Stimulated activated CD4-positive, alpha-beta T cell treated with anti-CD3 and anti-CD28 coated beads, Interleukin-2, amount 100 ng/mL, for 24 hours (primary cell): ENCODE data around the gene ARHGAP20.

ENCODE experiments used
- DNase-seq, 2 donors: peaks; one replicate each; pipeline ENCODE4 v3.0.0-alpha.2; 2020

Gene ARHGAP20

DNA sequence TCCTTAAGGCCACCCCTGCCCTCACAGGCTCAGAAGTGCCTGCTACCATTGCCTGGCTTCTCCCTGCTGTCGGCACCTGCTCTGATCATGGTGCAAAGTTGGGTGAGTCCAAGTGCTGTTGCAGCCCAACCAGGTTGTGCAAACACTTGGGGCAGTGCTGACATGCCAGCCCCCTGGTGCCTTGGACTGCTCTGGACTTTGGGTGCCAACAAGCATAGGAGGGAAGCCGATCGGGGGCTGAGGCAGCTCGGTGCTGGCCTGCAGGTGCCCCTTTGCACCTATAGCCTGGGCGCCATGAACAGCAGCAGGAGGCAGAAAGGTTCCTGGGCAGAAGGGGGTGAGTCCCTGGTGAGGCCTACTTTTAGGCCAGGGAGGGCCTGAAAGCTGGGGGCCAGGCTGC lies 113.0 kb downstream of the ARHGAP20 start:
- no peak for DNase-seq

DNA sequence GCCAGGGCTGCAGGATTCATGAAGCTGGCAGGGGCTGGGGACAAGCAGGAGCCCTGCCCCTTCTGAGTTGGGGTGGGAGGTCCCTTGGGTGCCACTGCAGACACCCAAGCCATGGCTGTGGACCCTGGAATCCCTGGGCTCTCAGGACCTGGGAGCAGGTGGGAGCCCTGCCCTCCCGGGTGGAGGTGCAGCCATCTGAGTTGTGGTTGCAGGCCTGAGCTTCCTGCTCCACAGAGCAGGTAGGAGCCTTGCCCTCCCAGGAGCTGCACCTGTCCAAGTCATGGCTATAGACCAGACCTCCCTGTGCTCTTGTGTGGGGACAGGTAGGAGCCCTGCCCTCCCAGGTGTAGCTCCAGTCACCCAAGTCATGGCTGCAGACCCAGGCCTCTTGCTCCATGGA lies 113.5 kb downstream of the ARHGAP20 start:
- no peak for DNase-seq

DNA sequence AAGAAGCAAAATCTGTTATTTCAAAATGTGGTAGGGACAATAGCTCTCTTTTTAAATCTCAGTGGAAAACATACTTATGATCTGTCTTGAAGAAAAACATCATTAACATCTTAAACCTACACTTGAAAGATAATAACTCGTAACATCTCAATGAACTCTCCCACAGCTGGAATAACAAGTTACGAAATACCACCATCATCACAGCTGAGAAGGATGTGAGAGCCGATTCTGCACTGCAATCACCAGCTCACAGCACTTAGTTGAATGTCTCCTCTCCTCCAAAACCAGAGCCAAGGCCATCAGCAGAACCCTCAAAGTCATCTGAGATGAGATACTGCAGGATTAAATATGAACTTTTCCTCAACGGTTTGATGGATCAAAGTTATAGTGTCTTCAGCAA lies 124.3 kb downstream of the ARHGAP20 start:
- no peak for DNase-seq

DNA sequence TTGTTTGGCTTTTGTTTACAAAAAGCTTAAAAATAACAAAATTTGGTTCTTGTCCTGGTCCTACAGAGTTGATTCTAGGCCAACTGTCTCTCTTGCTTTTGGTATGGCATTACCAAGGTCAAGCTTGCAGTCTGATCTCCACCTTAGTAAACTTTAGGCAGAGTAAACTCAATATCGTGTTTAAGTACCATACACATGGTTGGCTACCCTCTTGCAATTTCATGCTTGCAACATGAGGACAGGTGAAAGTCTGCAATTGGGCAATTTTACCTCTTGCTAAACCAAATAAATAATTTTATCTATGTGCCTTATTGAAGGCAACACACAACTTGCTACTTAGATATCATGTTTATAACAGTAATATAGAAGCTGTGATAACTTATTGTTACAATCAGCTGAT lies 125.1 kb downstream of the ARHGAP20 start:
- DNase-seq, result no peak

DNA sequence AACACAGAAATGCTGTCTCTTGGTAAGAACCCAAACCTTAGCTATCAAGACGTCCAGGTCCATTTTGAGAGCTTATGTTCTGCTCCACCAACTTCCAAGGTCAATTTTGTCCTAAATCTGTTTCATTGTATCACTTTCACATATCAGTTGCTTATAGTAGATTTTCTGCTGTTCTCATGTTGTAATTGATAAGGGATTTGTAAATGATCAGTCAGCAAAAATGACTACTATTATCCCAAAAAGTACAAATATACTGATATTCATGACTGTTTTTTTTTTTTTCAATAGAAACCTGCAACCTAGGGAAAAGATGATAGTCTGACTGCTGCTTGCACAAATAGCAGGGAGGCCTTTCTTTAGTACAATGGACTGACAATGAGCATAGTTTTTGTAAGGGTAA lies 128.1 kb downstream of the ARHGAP20 start:
- no peak for DNase-seq

DNA sequence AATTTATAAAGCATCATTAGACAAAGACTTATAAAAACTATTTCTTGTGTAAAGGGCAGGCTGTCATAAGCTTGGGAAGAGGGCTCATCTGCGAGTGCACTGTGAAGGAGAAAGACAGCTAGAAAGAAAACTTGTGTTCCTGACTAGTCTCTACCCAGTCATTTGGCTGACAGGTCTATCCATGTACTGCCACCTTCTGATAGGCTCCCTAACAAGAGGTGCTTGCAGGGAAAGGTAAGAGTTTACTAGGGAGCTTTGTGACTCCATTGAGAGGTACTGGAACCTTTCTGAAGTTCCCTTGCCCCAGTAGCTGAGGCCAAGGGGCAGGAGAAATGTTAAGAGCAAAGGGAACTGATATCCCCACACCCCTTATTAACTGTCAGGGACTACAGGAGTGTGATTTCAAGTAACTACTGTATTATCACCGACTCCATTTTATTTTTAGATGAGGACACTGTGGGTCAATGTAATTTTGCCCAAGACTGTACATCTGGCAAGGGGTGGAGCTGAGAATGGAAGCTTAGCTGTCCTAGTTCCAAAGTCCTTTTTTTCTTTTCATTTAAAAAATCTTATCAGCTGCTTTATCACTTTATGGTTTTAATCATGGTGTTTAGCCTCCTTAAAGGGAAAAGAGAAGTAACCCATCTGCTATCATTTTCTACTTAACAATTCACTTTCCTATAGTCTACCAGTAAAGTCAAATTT lies 129.4 kb downstream of the ARHGAP20 start:
- DNase-seq, result no peak

DNA sequence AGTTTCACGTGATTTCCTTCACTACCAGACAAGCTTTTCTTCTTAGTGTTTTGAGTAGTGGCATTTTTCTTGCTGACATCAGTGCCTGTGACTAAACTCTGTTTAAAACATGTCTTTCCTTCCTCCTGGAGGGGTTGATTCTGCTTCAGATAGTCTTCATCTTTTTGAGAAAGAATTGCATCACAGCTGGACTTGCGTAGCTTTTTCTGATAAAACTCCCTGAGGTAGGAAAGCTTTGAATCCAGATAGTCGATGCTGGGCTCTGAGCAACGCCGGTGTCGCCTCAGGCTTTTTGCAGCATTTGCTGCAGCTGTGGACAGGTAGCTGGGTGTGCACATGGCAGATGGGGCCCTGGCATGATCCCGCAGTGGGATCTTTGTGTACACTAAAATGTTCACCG lies 131.7 kb downstream of the ARHGAP20 start:
- no peak for DNase-seq

DNA sequence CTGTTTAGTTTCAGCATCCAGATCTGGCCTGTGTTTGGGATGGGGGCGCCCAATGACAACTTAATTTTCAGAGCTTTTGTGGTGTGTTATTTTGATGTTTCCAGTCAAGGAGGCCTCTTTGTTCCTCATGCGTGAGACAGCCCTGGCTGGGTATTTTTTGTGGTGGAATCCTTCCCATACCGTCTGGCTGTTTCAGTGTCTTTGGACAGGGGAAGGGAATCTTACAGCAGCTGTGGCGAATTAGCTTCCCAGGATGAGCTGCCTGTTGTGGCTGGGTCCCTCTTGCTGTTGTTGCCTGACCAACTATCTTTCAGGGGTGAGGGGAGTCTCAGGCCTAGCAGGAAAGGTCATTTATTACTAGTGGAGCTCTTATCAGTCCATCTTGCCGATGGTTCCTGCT lies 138.8 kb downstream of the ARHGAP20 start:
- DNase-seq, result no peak

DNA sequence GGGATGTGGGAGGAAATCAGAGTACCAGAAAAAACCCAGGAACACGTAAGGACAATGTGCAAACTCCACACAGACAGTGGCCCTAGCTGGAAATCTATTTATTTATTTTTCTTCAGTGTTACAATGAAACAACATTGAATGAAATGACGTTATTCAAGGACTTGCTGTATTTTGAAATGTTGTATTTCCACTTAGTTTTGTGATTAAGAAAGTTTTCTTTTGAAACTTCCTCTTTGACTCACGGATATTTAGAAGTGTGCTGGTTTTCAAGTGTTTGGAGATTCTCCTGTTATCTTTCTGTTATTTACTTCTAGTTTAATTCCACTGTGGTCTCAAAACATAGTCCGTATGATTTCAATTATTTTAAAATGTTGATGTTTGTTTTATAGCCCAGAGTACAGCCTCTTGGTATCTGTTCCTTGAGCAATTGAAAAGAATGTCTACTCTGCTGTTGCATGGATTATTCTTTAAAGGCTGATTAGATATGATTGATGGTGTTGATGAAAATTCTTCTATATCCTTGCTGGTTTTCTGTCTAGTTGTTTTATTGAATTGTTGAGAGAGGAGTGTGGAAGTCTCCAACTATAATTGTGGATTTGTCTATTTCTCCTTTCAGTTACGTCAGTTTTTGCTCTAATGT lies 141.0 kb downstream of the ARHGAP20 start:
- no peak for DNase-seq

DNA sequence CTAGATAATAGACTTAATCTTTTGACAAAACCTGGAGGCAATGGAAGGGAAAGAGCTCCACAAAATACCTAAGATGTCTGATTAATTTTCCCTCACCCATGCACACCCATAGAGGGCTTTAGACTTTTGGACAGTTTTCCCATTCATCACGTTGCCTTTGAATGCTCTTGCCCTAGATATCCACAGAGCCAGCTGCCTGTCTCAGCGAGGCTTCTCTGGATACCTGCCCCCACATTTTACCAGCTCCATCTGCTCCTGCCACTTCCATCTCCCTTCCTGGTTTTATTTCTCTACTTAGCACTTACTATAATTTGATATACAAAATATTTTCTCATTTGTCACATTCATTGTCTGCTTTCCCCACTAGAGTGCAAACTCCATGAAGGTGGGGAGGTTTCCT lies 145.7 kb downstream of the ARHGAP20 start:
- DNase-seq, result no peak

DNA sequence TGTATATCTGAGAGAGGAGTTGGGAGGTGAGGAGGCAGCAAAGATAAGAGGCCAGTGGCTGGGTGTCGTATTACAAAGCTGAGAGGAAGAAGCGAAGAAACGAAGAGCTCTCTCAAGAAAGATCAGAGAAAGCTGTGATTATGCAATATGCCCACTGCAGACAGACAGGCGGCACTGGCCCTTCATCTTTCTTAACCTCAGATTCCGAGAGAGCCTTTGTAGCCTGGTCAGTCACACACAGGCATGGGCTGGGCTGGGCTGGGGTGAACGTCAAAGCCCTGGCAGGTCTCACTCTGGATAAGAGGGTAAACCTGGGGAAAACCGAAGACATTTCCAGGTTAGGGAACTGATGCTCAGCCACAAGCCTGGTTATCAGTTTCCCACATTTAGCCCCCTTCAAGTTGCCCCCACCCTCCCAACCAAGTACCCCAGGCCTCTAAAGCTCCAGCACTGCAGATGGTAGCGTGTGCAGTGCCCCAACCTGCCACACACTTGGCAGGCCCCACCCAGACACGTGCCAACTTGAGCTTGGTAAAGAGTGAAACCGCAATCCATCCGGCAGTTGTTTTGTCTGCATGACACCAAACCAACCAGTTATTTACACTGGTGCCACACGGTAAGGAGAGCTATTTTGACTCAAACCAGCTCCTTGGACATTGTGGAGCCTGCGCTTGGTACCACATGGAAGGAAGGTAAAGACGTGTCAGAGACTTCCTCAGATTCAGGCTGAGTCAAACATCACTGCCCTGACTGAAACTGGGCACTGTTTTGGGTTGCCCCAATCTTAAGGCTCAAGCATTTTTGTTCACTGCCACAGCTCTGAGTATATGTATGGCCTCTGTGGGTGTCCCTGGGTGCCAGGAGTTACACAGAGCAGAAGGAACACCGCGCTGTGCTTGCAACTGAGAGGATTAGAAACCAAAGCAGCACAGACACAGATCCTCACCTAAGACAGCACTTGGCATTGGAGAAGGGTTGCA lies 146.6 kb downstream of the ARHGAP20 start:
- DNase-seq, result no peak

DNA sequence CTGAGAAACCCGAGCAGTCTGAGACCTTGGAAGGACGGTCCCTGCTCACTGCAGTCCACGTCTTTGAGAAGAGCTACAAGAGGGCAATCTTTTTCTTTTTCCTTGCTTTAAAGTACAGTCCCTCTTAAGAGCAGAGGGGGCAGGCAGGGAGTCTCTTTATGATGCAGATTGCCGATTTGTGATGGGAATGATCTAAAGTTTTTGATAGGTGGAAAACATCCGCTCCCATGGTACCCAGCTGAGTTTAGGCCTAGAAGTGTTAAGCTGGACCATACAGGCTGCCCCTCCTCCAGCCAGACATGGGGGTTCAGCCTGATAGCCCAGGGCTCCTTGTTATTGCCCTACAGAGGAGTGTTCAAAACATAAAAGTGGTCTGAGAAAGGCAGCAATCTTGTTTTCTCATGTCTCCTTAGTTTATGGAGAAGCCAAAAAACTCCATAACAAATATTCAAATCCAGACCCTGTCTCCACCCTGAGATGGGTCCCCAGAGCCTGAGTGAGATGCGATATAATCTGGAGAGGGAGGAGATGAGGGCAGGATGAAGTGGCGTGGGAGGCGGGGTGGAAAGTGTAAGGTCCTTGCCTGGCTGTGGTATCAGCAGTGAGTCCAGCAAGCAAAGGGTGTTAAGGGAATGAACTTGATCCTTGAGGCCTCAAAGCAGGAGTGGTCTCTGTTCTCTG lies 147.4 kb downstream of the ARHGAP20 start:
- DNase-seq, result no peak

DNA sequence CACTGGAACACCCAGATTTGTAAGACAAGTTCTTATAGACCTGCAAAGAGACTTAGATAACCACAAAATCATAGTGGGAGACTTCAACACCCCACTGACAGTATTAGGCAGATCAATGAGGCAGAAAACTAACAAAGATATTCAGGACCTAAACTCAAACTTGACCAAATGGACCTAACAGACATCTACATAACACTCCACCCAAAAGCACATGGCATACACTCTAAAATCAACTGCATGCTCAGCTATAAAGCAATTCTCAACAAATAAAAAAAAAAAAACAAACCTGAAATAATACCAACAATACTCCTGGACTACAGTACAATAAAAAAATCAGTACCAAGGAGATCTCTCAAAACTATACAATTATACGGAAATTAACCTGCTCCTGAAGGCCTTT lies 167.5 kb downstream of the ARHGAP20 start:
- DNase-seq, result no peak

DNA sequence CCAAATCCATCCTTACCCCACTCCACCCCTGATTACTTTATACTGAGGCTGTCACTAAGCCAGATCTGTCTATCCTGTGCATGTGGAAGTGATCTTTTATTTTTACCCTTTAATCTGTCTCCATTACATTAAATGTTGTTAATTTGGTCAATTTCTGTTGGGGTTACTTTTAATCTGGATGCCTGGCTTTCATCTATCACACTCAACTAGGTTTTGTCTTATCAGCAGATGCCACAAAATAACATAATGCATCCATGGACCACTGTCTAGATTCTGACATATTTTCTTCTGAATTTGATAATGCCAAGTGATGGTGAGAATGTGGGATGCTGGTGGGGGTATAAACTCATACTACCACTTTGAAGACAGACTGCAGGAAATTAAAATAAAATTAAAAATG lies 174.1 kb downstream of the ARHGAP20 start:
- no peak for DNase-seq

DNA sequence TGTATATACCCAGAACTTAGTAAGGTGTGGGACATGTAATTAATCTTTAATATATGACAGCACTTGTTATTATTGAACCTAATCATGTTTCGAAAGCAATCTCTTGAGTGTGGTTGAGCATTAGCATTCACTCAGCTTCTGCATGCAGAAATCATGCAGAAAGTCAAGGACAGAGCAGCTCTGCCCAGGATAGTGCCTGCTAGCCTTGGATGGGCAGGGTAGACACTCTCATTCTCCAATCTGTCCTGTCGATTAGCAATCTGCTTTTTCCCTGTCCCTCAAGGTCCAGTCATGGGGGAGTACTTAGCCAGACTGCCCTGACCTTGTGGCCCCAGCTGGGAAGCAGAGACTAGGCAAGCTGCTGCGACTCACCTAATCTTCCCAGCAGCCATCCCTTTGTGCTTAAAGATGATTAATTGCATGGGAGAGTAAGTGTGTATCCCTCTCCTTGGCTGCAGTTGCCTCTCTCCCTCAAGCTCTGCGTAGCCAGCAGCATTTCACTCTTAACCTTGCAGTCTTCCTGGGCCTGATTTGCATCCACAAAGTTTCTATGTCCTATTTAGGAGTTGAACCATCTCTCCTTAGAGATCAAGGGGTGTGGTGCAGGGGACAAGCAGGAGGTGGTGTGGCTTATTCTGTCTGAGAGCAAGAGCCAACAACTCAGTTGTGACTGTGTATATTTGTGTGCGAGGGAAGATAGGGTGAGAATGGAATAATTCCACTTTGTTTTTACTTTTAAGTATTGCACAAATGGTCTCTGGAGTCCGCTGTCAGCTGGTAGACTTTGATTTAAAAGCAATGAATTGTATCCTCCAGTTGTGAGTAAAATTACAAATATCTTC lies 181.1 kb downstream of the ARHGAP20 start:
- DNase-seq, result no peak

DNA sequence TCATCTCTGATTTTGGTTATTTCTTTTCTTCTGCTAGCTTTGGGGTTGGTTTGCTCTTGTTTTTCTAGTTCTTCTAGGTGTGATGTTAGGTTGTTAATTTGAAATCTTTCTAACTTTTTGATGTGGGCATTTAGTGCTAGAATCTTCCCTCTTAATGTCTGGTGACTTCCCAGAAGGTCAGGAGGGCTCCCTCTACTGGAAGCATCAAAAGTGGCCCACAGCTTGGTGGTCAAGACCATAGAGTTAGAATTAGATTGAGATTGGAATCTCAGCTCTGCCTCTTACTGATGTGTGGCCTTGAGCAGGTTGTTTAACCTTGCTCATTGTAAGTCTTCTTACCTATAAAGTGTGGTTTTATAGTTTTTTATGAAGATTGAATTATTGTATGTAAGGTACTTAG lies 183.2 kb downstream of the ARHGAP20 start:
- DNase-seq, result no peak

DNA sequence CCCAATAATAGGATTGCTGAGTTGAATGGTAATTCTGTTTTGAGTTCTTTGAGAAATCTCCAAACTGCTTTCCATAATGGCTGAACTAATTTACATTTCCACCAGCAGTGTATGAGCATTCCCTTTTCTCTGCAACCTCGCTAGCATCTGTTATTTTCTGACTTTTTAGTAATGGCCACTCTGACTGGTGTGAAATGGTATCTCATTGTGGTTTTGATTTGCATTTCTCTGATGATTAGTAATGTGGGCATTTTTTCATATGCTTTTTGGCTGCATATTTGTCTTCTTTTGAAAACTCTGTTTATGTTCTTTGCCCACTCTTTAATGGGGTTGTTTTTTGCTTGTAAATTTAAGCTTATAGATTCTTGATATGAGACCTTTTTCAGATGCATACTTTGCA lies 185.1 kb downstream of the ARHGAP20 start:
- no peak for DNase-seq
